Stimulated activated CD4-positive, alpha-beta T cell treated with anti-CD3 and anti-CD28 coated beads, Interleukin-2, amount 100 ng/mL, for 48 hours (primary cell): ENCODE results near the gene LIPC.
"Not testable (repeated sequence)": the region's sequence is repeated elsewhere in the genome, so short reads cannot be mapped to it uniquely, and the experiment has no call there.

Experiments used
- DNase-seq, 2 donors: peaks; one replicate each; pipeline ENCODE4 v3.0.0-alpha.2; 2020

Gene LIPC

DNA sequence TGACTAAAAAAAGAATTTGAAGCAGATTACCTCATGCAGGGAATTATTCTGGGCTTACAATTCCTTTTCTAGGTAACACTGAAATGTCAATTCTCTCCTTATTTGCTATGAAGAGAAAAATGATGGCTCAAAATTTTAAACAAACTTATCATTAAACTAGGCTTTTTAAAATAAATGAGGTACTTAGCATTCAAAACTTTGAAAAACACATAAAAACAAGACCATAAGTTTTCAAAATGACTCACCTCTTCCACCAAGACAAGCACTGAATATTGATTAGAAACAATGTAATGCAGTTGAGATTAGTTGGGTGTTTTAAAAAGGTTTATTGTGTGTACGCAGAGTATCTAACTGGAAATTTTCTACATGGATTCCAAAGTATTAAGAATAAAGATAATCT is 163.1 kb downstream of the LIPC start:
- DNase-seq: no peak

DNA sequence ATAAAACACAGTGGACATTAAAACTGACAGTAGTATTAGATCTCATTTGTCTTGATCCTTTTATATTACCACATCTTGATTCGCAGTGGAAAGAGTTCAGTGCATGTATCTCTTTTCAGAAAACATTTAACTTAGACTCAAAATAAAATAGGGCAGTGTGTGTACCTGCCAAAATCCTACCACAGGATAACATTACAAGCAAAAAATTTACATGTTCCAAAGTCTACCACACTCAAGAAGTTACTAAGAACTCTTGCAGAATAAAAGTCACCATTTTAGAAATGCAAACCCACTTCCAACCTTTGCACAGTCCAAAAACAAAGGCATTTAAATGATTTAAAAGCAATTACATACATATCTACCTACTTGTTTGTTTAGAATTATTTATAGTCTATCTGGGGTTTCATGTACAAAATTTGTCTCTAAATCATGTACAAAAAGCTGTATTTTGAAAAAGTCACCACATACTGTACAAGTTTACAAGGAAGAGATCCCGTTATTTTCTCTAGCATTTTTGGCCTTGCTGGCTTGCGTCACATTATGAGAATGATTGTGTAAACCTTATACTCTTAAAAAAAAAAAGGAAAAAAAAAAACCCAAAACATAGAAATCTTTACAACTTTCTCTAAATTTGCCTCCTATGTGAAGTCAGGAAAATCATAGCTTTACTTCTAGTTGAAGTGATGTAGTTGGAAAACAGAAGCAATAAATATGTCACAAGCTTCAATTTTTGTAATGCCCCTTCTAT is 163.9 kb downstream of the LIPC start:
- DNase-seq: no peak

DNA sequence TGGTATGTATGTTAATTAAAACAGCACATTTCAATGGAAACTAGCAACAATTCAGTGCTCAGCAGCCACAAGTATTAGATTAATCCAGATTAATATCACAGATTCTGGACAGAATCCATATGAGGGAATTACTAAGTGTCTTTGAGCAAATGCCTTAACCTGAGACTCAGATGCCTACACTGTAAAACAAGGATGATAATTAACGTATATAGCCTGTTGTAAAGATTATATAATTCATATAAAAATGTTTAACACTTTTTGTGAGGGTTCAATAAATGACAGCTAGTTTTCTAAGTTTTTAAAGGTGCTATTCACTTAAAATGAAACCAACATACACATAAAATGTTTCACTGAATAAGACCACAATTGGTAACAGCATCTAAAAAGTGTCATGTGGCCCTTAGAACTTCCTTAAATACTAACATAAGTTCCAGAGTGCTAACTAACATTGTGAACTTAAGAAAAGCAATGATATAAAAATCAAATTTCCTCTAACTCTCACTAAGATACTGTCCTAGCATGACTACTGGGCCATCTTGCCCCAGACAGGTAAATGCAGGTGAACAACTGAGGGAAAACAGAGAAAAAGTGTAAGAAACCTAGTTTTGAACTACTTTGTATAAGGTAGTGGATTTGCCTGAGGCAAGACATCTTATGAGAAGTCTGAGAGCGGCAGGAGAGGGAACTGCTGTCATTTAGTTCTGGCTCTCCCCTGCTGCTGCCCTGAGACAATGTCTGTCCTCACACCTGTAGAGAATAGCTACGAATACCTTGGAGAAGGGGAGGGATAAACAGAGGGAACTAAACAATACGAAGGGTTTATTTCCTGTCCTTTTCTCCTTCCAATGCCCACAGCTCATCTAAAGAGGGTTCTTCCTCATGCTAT is 166.4 kb downstream of the LIPC start:
- DNase-seq: no peak

DNA sequence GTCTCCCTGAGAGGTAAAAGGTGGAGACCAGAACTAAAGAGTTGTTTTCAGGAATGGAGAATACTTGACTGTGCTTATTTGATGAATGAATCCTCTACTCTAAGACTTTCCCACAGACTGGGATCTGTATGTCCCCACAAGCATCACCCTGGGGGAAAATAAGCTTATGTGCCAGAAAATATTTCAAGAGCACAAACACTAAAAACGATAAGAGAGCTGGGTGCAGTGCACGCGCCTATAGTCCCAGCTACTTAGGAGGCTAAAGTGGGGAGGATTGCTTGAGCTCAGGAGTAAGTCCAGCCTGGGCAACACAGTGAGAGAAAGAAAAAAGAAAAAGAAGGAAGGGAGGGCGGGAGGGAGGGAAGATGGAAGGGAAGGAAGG is 167.0 kb downstream of the LIPC start:
- DNase-seq: no peak

DNA sequence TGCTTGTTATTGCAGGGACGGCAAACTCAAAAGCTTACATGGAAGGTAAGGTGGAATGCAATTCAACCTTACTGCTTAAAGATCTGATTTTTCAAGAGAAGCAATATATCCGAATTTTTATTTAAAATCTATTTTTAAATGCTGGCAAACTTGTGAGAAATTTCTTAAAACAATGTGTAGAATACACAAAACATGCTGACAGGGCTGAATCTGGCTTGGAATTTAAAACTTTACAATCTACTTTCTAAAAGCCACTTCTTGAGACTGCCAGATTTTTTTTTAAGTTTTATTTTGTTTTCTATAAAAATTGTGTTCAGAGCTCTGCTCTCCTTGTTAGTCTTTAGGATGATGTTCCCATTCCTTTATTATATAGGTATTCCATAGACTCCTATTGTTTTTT is 171.0 kb downstream of the LIPC start:
- no peak for DNase-seq

DNA sequence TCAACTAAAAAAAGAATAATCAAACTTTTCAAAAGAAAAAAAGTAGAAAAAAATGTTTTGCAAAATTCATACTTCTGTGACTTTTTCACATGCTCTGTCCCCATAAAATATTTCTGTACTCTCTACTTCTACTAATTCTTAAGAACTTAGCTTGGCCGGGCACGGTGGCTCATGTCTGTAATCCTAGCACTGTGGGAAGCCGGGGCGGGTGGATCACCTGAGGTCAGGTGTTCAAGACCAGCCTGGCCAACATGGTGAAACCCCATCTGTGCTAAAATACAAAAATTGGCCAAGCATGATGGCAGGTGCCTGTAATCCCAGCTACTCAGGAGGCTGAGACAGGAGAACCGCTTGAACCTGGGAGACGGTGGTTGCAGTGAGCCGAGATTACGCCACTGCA is 172.1 kb downstream of the LIPC start:
- DNase-seq: not testable (repeated sequence)

DNA sequence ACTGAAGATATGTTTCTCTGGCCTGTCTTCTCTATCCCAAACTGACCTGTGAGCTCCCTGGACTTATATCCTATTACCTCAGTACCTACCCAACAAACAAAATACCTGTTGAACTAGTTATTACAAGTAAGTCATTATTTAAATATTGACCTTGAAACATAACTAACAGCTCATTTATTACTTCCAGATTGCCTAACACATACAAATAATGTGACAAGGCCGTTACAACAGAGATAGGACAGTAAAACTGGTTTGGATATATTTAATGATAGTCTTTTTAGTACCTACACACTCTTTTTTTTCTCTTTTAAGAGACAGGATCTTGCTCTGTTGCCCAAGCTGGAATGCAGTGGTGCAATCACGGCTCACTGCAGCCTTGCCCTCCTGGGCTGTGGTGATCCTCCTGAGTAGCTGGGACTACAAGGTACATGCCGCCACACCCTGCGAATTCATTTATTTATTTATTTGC is 172.7 kb downstream of the LIPC start:
- DNase-seq: no peak

DNA sequence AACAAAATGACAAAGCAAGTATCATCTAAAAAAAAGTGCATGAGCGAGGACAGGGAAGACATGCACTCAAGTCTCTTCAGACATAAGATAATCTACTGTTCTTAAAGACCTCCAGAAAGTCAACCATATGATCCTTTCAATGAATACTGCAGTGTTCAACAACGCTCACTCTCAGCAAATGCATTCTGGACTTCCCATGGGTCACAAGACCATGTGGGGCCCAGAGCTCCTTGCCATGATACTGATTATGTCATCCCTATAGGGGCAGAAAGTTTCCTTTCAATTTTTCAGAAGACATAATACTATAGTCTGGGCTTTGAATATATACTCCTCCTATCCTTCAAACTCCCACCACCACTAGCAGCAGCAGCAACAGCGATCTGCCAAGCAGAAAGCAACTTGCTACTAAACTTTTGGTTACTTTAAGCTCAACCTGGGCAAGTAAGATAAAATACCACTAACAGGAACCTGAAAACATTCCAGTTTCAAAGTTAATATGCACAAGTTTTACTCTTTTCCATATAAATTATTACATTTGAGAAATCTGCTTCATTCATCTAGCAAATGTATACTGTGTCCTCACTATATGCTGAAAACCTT is 174.2 kb downstream of the LIPC start:
- DNase-seq: no peak

DNA sequence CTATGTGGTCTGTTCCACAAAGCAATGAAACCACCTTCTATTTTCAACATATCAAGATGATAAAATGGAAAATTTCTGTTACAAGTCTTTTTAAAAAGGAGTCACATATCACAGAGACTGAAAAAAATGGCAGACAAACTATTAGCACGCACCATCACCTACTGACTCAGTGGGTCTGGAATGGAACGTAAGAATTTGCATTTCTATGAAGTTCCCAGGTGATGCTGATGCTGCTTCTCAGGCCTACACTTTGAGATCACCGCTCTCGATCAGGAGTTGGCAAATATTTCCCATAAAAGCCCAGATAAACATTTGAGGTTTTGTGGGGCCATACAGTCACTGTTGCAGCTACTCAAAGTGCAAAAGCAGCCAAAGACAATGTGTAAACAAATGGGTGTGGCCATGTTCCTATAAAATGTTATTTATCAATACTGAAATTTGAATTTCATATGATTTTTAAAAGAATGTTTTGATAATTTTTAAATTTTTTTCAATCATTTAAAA is 174.8 kb downstream of the LIPC start:
- no peak for DNase-seq

DNA sequence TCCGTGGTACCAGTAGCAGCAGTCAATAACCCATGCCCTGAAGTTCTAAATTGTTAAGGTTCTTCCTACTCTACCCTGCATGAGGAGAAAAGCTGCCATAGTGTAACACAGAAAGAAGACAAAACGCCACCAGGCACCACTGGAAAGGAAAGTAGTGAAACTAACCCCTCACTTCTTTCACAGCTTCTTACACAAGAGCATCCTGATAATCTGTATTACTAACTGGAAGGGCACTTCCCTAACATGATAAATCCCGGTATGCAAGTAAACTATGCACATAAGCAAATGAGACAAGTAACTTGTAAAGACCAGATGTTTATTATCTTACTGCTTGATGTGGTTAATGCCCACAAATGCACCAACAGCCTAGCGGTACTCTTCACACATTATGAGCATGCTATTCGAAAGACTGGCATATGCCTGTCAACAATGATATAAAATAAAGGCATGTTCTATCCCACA is 176.4 kb downstream of the LIPC start:
- DNase-seq: no peak

DNA sequence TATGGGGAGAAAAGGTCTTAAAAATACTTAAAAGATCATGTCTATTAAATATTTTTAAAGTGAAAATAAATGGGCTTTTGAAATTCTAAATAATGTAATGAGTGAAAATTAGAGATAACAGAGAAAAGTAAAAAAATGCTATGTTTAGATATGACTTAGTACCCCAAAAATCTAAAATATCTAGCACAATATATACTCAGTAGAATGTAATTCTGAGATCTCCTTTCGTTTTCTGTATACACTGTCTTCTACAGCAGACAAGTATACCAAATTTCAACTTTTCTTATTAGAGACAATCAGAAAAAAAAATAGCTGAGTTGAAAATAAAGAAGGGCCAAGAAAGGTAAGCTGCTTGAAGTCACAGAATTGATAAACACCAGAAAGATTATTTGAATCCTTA is 176.9 kb downstream of the LIPC start:
- no peak for DNase-seq

DNA sequence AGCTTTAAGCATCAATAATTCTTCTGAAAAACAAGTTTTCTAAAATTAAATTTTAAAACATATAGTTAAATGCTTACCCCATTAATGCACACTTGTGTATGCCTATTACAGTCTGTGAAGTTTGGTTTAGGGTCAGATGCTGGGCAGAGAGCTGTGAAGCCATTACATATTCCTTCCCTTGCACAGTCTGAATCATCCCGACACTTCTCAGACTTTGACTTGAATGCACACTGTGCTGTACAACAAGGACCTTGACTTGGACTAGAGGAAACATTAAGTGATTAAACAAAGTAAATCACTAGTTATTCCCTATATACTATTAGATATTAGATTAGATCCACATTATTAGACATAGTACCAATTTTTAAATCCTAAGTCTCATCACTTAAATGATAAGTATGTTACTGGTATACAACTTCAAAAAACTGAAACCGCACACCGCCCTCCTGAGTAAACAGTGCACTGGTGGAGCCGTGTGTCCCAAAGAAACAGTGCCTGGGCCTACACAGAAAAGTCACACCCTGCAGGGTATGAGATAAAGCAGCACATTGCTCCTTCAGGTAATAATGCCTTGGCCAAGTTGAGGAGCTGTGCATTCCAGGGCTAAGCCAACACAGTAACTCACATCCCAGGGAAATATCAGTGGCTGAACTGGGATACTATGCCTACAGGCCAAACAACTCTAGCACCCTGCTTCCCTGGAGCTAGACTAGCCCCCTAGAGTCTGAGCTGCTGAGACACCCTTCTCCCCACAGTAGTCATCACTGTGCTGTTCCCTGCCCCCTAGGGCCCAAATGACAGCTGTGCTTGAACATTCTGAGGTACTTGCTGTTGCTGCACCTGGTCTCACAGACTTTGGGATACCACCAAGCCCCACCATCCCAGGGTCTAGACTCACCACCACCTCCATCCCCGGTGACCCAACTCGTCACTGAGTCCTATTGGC is 180.2 kb downstream of the LIPC start:
- no peak for DNase-seq

DNA sequence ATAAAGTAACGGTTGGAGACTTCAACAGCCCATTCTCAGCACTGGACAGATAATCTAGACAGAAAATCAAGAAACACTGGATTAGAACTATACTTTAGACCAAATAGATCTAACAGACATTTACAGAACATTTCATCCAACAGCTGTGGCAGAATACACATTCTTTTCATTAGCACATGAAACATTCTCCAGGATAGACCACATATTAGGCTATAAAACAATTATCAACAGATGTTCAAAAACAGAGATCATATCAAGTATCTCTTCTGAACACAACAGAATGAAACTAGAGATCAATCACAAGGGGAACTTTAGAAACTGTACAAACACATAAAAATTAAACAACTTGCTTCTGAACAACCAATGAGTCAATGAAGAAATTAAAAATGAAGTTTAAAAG is 184.4 kb downstream of the LIPC start:
- DNase-seq: no peak
